Adrenal gland (tissue), 12 donors: Measurements from ENCODE around the gene SLC25A20. TPM values are rescaled to one million over a fixed set of nuclear protein-coding genes. Genes with fewer than 3 reads are reported as not detected.

Source experiments
- DNase-seq, 7 donors: peaks; one replicate each; pipeline ENCODE4 v3.0.0-alpha.2; 2019 to 2020
- H3K27ac ChIP-seq, 5 donors: fragments of 200-600 bp; sonication (generic) in 4 of 5; 1 replicate in 3 of 5; 2 replicates in 2 of 5; pipeline versions ENCODE4 v1.5.1 to v1.8.0; 2016 to 2020; ENCODE audit warnings: mild to moderate bottlenecking in 1 of 5
- H3K27me3 ChIP-seq: fragments of 200-600 bp; 2 replicates; pipeline ENCODE4 v1.8.0; 2021
- H3K36me3 ChIP-seq, 2 donors: fragments of 200-600 bp; replicated peaks in 1 of 2; 1 replicate in 1 of 2; 2 replicates in 1 of 2; pipeline versions ENCODE4 v1.5.1 to v1.8.0; 2018 to 2022
- H3K4me1 ChIP-seq, 2 donors: fragments of 200-600 bp; replicated peaks in 1 of 2; 1 replicate in 1 of 2; 2 replicates in 1 of 2; pipeline versions ENCODE4 v1.5.1 to v1.8.0; 2018 to 2021
- H3K4me3 ChIP-seq, 4 donors: fragments of 200-600 bp; sonication (generic) in 3 of 4; one replicate each; pipeline ENCODE4 v1.5.1; 2016 to 2018
- H3K9me3 ChIP-seq, 3 donors: fragments of 200-600 bp; sonication (generic) in 1 of 3; replicated peaks in 1 of 3; 1 replicate in 2 of 3; 2 replicates in 1 of 3; pipeline versions ENCODE4 v1.5.1 to v1.8.0; 2016 to 2021
- CTCF ChIP-seq, 6 experiments: fragments of 450-650 bp in 4 of 6; fragments of 200-600 bp in 2 of 6; sonication (generic) in 1 of 6; IDR thresholded peaks; 1 replicate in 5 of 6; 2 replicates in 1 of 6; pipeline versions ENCODE4 v1.5.1 to v1.8.0; 2016 to 2021; ENCODE audit warnings: antibody characterized with exemption in 6 of 6, mild to moderate bottlenecking in 2 of 6, moderate library complexity in 1 of 6
- POLR2A ChIP-seq, 2 donors: fragments of 450-650 bp; IDR thresholded peaks; one replicate each; pipeline ENCODE4 v1.6.1; 2017; ENCODE audit warnings: antibody characterized with exemption in 2 of 2, mild to moderate bottlenecking in 2 of 2, moderate library complexity in 1 of 2
- WGBS, 4 donors: extraction: QIAGEN DNeasy Blood & Tissue Kit in 2 of 4; methylation state at CpG; one replicate each; pipeline versions ENCODE4 v1.1.5 to v1.1.7; 2013 to 2017; 5-methylcytosine and 5-hydroxymethylcytosine counted together
- intact Hi-C, 2 donors: fragments of 100-400 bp; cut with DNase I; formaldehyde crosslinking; loops; one replicate each; pipeline versions ENCODE4 v1.14.1 to v1.15.0; 2022 to 2023
- polyA plus RNA-seq, 3 donors: library from polyadenylated mRNA; stranded (reverse); fragments of 200-250 nt in 2 of 3; fragments of 350-450 nt in 1 of 3; fragmentation: Illumina TruSeq in 1 of 3; extraction: RNeasy Lipid Tissue Mini Kit (QIAGEN cat#74804) in 1 of 3; gene quantifications; one replicate each; pipeline ENCODE4 v1.2.3, GENCODE V29; 2013 to 2014
- total RNA-seq, 9 donors: library from RNA; depleted of rRNA in 4 of 9; stranded (reverse); fragments of >200 nt in 4 of 9; fragments of 120-200 nt in 1 of 9; fragmentation: NEBNext Ultra II Directional in 1 of 9; extraction: Animal tissue kit (Norgen Biotek cat#: 25700) in 1 of 9; gene quantifications; one replicate each; pipeline versions ENCODE4 v1.1.0 to v1.2.4, GENCODE V29; 2013 to 2023
- donor health status: healthy with polysubstance abuse.
- donor health status: Bipolar disorder and iron deficiency.
- donor health status: DM: yes; HTN: yes; CAD: no.
- donor health status: DM: no; HTN: no; CAD: no.
- donor health status: DM: no; HTN: no; CAD: no.
- donor health status: DM: yes; HTN: yes; CAD: no.

The SLC25A20 gene
- total and polyA plus RNA-seq, 12 donors: 15.5 to 70.6 (median 49.1) TPM

- Histone ChIP-seq H3K27ac (no peak overlapping the region), H3K4me3 (no peak overlapping the region), H3K36me3 (peaks cover 0 to 6% of the 10 kb centered on the region in 2 donors), H3K4me1 (peaks cover 0 to 10% of the 10 kb centered on the region in 2 donors), H3K27me3 (no peaks in the 10 kb centered on the region), H3K9me3 (no peaks in the 10 kb centered on the region)
- TF ChIP-seq CTCF (IDR thresholded peaks at IDR 0.05): no peak
- no peak for TF ChIP-seq POLR2A (IDR thresholded peaks at IDR 0.05)
- intact Hi-C loops: no loop called here
- WGBS, 4 donors: 85 to 92% (median 88%) methylated on average over 3 of the region's 3 CpGs
- DNase-seq: no peak
Observed at GRCh38 chr3:48938689-48939088, 40.0 kb upstream of the SLC25A20 start.

- TF ChIP-seq CTCF (IDR thresholded peaks at IDR 0.05) (no peak), POLR2A (IDR thresholded peaks at IDR 0.05) (no peak)
- Histone ChIP-seq H3K27ac (no peak overlapping the region), H3K36me3 (peaks cover 0 to 8% of the 10 kb centered on the region in 2 donors), H3K9me3 (no peaks in the 10 kb centered on the region), H3K27me3 (no peaks in the 10 kb centered on the region), H3K4me1 (peaks cover 0 to 10% of the 10 kb centered on the region in 2 donors), H3K4me3 (no peak overlapping the region)
- intact Hi-C loops: no loop called here
- no peak for DNase-seq
Observed at GRCh38 chr3:48938156-48938555, 39.5 kb upstream of the SLC25A20 start.

GRCh38 chr3:48935530-48935929 lies 36.8 kb upstream of the SLC25A20 start:
- no peaks in the 10 kb centered on the region for H3K9me3 ChIP-seq
- no peak overlapping the region for H3K27ac ChIP-seq
- DNase-seq: no peak
- peaks cover 0 to 28% of the 10 kb centered on the region in 2 donors for H3K4me1 ChIP-seq
- intact Hi-C loops: no loop called here
- TF ChIP-seq CTCF (IDR thresholded peaks at IDR 0.05) (no peak), POLR2A (IDR thresholded peaks at IDR 0.05) (no peak)
- peaks cover 0 to 8% of the 10 kb centered on the region in 2 donors for H3K36me3 ChIP-seq
- no peak overlapping the region for H3K4me3 ChIP-seq
- no peaks in the 10 kb centered on the region for H3K27me3 ChIP-seq
- 87 to 93% (median 91%) methylated on average over 4 of the region's 4 CpGs for WGBS, 4 donors

GRCh38 chr3:48934333-48934991 lies 35.8 kb upstream of the SLC25A20 start:
- no peak for DNase-seq
- no peak overlapping the region for H3K4me3 ChIP-seq
- no peaks in the 10 kb centered on the region for H3K27me3 ChIP-seq
- no peaks in the 10 kb centered on the region for H3K9me3 ChIP-seq
- TF ChIP-seq POLR2A (IDR thresholded peaks at IDR 0.05): no peak
- TF ChIP-seq CTCF (IDR thresholded peaks at IDR 0.05): no peak
- no peak overlapping the region for H3K27ac ChIP-seq
- peaks cover 0 to 8% of the 10 kb centered on the region in 2 donors for H3K36me3 ChIP-seq
- intact Hi-C loops: no loop called here
- 40 to 60% (median 50%) methylated on average over 5 of the region's 5 CpGs for WGBS, 4 donors
- H3K4me1 ChIP-seq: peaks cover 8 to 39% of the 10 kb centered on the region in 2 donors
